ENCODE measurements around the gene CFAP77.

The CFAP77 gene

DNA sequence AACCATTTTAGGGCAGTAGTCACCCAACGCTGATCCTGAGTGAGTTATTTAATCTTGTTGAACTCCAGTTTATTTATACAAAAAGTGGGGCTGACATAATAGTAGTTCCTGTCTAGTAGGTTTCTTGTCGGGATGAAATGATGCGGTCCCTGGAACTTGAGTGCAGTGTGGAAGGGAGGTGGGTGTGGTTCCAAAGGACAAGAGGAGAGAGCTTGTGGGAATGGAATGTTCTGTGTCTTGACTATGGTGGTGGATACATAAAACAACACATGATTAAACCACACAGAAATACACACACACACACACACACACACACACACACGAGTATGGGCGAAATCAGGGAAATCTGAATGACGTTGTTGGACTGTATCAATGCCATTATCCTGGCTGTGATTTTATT lies 106.3 kb downstream of the CFAP77 start:
- no peak for DNase-seq (ENCODE audit: low read depth in 2 of 2)

DNA sequence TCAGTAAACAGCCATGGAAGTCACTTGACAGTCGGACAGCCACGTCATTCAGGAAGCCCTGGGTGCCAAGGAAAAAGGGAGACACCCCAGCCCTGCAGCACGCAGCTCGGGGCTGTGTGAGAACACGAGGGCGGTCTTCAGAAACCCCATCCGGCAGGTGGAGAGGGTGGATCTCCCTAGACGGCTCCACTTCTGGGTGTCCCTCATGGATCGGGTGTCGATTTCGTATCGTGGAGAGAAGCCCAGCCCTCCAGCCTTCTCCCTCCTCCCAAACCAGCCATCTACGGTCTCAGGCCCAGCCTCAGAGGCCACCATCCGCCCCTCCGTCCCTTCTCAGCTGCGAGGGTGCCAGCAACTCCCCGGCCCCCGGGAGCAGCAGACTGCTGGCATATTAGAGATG lies 106.9 kb downstream of the CFAP77 start:
- DNase-seq (ENCODE audit: low read depth in 2 of 2) = no peak

DNA sequence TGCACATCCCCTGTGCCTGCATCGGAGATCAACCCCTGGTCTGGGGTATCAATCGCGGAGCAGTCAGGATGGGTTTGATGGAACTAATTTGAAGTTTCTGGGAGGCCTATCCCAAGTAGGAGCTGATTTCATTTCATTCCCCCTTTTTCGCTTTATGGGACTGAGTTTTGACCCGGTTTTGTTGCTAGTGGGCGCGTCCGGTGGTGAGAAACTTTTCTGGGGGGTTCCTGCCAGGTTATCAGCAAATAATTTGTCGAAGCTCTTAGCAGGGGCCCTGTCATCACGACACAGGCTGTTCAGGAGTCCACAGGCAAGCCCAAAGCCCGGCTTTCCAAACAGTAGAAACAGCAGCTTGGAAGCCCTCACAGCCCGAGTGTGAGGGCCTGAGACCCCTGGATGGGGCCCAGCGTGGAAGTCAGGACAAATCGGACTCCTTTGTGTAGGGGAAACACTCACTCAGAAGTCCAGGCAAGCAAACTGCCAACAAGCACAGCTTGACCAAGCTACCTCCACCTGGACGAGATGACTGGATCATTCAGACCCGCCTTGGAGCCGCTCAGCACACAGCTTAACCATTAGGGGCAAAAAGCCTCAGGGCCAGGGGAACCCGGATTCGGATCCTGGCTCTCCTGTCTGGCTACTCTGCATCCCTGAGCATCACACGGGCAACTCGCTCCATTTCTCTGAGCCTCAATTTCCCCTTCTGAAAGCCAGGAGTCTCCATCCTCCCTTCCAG lies 108.0 kb downstream of the CFAP77 start:
- no peak for DNase-seq (ENCODE audit: low read depth in 2 of 2)

DNA sequence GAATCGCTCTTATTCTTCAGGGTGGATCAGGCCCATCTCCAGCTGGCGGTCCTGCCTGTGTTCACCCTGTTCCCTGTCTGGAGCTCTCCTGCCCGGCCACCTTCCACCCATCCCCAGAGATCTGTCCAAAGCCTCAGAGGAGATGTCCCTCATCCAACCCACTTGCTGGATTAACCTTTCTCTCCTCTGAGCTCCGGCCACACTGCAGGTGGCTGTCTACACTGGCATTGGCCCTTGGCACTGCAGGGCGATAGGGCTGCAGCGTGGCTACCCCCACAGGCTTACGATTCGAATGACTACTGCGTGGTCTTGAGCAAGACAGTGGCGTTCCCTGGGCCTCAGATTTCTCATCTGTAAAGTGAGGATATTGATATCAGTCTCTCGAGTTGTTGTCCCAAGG lies 108.6 kb downstream of the CFAP77 start:
- DNase-seq (ENCODE audit: low read depth in 2 of 2) = no peak

DNA sequence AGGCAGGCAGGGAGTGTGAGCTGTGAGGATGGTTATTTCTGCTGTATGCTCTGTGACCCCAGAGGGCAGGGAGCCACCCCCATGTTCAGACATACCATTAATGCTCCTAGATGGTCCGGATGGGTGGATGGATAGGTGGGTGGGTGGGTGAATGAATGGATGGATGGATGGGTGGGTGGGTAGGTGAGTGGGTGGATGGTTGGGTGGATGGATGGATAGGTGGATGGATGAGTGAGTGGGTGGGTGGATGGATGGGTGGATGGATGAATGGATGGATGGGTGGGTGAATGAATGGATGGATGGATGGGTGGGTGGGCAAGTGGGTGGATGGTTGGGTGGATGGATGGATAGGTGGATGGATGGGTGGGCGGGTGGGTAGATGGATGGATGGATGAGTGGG lies 109.0 kb downstream of the CFAP77 start:
- DNase-seq (ENCODE audit: low read depth in 2 of 2) = no peak

DNA sequence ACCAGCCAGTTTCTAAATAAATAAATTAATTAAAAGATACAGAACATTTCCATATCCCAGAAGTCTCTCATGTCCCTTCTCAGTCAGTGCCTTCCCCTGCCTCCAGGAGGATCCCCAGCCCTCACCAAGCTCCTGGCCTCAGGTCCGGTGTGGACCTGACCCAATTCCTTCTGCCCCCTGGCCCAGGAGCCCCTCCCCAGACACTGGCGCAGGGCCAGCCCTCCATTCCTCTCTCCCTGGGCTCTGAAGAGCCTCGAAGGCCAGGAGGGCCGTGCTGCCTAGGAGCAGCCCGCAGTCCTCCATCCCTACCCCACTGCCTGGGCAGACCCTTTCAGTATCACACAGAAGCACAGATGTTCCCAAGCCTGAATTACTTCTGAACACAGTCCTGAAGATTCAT lies 110.6 kb downstream of the CFAP77 start:
- DNase-seq (ENCODE audit: low read depth in 2 of 2) = no peak

DNA sequence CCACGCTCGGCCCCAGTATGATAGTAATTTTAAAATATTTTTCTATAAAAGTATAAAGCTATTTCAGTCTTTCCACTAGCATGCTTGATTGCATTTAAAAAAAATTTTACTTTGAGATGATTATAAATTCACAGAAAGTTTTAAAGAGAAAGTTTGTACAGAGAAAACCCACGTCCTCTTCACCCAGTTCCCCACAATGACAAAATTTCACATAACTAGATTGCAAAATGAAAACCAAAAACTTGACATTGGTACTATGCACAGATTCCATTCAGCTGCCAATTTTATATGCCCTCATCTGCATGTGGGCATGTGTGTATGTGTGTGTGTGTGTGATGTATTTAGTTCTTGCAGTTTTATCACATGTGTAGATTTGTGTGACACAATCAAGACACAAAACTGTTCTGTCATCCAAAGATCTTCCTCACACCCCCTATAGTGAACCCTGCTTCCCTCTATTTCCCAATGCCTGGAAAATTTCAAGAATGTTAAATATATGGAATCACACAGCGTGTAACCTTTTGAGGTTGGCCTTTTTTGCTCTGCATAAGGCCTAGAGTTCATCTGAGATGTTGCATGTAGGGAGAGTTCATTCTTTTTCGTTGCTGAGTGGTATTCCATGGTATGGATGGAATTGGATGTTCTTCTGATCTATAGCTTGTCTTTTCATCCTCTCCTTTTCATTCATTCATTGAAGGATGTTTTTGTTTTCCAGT lies 115.5 kb downstream of the CFAP77 start:
- no peak for DNase-seq (ENCODE audit: low read depth in 2 of 2)

DNA sequence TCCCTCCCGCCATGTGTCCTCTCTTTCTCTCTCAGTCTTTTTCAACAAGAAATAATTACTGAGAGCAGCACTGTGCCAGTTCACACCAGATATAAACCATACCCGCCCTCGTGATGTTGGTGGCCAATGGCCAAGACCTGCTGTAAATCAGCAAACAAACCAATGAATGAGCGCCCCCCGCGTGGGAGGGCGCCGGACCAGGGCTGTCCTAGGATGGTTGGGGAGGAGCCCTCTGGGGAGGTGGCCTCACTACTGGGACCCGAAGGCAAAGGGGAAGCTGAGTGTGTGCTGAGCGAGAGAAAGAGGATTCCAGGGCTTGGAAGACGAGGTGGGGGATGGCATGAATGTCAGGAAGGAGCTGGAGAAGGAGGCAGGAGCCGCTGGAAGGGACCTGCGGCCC lies 121.2 kb downstream of the CFAP77 start:
- DNase-seq (ENCODE audit: low read depth in 2 of 2) = no peak

DNA sequence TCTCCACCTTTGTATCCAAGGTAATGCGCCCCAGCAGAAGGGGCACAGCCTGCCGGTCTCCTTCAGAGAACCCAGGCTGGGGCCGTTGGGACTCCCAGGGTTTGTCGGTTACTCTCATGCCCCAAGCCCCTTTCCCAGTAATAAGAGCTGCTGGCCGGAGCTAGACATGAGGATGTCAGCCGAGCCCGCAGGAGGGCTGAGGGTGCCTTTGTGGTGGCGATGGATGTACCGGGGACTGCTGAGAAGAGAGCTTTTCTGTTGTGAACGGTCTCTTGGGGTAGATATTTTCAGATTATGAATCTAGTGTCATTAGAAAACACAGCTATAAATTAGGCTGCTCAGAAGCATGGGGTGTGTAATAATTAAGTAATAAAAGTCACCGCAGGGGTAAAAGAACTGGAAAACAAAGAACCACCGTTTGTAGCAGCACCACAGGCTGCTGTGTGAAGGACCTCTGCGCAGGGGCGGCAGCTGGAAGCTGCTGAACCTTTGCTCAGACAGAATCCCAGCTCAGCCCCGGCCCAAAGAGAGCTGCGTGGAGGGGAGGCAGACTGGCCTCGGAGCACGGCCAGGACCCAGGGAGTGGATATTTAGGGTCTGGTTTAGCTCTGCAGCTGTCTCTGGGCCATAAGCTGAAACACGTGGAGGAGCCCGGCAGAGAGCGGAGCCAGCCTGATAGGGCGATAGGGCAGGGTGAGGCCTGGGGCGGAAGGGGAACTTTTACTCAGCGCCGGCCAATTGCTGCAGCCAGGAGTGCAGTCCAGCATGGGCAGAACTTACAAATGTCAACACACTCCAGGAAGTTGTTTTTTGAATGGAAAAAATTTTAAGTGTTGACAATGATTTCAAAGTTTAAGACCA lies 121.9 kb downstream of the CFAP77 start:
- DNase-seq (ENCODE audit: low read depth in 2 of 2) = no peak

DNA sequence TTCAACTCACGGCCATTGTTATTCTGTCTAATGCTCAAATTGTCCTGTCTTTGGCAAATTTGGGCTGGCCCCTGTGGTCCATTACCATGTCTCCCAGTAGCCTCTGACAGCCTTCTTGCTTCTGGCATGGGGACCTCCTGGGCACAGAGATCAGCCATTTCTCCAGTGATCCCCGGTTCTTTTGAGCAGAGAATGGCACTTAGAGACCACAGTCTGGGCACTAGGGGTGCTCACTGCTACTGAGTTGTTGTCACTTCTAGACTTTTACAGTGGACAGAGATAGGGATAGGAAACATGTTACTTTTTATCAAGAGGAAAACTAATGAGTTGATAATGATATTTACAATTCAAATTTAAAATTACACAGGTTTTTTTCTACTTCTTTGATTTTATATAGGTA lies 124.8 kb downstream of the CFAP77 start:
- no peak for DNase-seq (ENCODE audit: low read depth in 2 of 2)

DNA sequence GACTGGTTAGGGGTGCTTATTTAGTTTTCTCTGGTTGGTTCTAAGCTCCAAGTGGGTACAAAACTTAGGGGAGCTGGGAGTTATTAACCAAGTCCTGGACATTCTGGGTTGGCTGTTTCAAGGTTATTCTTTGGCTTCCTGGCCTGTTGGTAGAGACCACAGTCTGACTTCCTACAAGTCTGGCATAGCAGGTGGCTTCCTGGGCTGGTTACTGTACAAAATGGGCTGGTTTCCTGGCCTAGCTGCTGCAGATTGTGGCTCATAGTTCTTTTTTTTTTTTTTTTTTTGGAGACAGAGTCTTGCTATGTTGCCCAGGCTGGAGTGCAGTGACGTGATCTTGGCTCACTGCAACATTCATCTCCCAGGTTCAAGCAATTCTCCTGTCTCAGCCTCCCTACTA lies 126.1 kb downstream of the CFAP77 start:
- no peak for DNase-seq (ENCODE audit: low read depth in 2 of 2)

DNA sequence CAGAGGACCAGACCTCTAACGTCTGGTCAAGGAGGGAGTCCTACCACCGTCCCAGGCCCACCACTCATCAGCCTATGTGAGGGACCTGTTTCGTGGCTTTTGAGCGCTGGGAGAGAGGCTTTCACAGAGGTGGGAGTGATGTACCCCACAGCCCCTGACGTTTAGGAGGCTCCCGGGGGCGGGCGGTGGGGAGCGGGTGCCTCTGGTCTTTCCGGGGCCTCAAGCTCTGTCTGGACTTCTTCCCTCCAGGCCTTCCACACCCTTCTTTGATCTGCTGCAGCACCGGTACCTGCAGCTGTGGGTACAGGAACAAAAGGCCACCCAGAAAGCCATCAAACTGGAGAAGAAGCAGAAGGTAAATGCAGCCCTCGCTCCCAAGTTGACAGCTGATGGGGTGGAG lies 127.3 kb downstream of the CFAP77 start:
- no peak for DNase-seq (ENCODE audit: low read depth in 2 of 2)

DNA sequence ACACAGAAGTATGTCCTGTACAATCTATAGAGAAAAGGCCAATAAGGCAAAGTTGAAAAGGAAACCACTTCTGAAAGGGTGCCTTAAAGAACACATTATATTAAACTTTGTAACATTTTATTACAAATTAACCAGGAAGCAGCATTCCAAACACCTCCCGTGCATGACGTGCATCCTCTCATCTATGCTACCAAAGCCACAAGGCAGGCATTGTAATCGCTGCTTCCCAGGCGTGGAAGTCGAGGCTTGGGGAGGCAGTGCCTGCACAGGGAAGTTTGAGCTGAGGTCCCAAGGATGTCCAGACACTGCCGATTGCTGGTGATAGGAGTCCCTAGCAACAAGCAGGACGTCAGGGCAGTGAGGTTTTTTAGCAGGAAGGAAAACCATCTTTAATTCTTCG lies 128.1 kb downstream of the CFAP77 start:
- no peak for DNase-seq (ENCODE audit: low read depth in 2 of 2)

DNA sequence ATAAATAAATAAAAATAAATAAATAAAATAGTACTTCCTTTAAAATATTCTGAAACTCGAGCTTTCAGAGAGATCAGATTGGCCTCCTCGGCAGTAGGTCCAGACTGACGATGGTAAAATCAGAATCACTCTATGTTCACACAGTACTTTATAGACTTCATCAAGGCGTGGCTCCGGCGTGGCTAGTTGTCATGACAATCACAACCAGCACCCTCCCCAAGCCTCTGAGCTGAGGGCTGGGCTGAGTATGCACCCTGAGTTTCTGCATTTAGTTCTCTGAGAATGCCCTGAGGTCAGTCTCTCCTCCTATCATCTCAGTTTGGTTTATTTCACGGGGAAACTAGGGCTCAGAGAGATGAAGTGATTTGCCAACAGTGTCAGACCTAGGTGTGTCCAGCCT lies 129.1 kb downstream of the CFAP77 start:
- no peak for DNase-seq (ENCODE audit: low read depth in 2 of 2)

DNA sequence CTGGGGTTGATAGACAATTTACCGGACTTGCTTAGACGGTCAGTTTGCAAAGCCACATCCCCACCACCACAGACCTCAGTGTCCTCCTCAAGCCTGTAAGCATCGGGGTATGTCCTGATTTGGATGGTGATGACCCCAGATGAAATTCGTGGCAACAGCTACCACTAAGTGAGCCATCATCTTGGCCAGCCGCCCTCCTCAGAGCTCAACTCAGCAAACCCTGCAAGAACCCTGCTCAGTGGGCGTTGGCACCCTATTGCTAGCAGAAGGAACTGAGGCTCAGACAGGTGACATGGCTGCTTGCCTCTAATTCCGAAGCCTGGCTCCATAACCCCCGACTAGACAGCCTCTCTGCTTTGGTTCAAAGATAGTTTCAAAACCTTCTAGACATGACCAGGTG lies 131.0 kb downstream of the CFAP77 start:
- no peak for DNase-seq (ENCODE audit: low read depth in 2 of 2)

DNA sequence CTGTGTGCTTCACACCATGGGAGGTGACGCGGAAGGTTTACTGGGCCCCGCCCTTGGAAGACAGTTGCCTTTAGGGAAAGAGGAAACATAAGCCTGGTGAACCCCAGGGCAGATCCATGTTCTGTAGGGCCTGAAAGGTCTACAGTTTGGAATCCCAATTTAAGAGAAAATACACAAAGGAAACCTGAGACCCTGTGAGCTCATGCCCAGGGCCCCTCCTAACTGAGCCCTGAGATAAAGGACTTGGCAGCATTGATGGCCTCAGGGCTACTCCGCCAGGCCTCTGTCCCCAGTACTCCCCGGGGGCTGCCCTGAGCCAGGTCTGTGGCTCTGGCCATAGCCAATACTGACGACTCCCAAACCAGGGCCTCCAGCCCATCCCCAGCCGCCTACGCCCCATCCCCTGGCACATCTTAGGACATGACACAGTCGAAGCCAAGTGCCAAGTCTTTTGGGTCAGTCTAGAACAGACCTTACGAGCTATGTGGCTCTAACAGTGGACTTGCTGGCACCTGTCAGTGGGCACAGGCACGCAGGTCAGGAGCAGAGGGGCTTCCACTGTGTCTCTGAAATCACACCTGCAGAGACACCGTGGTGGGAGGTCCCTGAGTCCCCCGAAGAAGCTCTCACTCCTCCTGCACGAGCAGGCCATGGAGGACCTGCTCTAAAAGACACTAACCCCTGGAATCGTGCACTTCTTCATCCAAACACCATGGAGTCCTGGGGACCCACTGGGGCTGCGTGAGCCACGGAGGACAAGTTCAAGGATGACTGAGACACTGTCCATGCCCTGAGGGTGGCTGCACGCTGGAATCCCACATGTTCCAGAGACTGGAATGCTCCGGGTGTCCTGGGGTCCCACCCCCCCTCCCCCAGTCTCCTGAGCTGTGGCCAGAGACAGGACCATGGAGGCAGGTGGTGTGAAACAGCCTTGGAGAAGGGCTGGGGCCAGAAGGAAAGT lies 132.1 kb downstream of the CFAP77 start:
- no peak for DNase-seq (ENCODE audit: low read depth in 2 of 2)

DNA sequence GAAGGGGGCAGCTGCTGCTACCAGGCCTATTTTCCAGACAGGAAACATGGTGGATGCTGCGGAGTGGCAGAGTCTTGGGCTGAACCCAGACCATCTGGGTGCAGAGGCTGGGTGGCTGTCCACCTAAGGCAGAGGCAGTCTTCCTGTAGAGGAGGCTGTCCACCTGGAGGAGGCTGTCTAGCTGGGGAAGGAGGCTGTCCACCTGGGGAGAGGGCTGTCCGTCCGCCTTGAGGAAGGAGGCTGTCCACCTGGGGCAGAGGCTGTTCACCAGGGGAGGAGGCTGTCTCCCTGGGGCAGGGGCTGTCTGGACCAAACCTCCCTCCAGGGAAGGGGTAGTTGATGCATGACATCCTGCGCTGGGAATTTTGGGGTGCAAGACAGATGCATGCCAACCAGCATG lies 133.2 kb downstream of the CFAP77 start:
- no peak for DNase-seq (ENCODE audit: low read depth in 2 of 2)

DNA sequence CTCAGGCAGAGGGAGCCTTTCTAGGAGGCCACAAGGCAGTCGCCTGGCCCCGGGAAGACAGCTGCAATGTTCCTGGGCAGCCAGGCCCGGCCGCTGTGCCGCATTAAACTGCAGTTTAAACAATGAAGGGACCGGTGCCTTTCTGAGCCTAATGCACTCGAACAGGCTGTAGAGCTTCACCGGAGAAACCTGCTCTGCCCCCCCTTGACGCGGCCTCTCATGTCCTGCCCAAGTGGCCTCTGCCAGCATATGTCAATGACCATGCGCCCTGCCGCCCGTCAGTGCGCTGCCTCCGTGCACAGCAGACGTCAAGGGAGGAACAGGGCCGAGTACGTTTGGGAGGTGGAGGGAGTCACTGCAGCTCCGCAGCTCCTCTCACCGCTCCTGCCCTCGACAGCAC lies 133.9 kb downstream of the CFAP77 start:
- DNase-seq (ENCODE audit: low read depth in 2 of 2) = no peak

DNA sequence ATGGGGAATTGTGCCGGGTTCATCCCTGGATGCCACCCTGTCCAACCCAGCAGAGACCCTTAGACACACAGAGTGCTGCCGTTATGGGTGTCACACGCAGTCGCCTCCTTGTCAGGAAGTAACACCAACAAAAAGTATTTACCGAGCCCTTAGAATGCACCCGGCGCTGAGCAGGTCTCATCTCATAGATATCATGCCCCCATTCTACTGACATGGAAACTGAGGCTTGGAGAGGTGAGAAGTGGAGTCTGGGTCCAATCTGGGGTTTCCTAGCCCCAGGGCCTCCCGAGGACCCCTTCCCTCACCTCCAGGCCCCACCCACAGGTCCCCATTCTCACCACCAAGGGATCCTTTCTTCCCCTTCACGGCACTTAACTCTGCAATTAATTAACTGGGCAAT lies 135.6 kb downstream of the CFAP77 start:
- DNase-seq (ENCODE audit: low read depth in 2 of 2) = no peak

DNA sequence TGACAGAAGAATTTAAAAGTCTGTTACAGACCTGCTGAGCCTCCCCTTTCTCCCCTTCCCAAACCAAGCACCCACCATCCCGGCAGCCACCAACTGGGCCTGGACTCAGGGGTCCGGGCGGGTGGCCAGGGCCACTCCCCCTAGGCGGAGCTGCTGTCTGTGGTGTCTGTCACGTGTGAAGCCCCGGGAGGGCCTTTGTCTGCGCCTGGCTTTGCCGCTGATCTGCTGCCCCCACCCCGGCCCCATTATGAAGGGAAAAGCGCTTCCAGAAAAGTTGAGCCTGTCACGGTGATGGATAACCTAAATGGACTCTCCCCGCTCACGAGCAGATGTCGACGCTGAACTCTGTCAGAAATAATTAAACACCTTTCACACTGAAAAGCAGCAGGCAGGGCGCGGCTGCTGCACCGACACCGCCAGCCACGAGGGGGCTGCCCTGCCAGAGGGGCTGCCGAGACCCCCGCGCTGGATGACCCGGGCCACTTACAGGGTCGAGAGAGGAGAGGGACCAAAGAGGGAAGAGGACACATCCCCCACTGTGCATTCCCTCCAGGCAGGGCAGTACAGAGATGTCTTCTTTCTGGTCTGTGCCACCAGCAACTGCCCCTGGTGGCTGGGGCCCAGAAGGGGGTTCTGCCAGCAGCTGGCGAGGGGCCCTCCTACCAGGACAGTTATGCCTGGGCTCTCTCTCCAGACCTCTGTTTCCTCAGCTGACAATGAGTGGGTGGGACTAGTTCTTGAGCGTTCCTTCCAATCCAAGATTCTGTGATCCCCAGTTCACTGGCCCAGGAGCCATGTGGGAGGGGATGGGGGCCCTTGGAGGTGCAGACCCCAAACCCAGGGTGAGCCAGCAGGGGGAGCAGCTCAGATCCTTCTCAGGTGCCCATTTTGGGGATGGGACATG lies 136.4 kb downstream of the CFAP77 start:
- DNase-seq (ENCODE audit: low read depth in 2 of 2) = no peak

DNA sequence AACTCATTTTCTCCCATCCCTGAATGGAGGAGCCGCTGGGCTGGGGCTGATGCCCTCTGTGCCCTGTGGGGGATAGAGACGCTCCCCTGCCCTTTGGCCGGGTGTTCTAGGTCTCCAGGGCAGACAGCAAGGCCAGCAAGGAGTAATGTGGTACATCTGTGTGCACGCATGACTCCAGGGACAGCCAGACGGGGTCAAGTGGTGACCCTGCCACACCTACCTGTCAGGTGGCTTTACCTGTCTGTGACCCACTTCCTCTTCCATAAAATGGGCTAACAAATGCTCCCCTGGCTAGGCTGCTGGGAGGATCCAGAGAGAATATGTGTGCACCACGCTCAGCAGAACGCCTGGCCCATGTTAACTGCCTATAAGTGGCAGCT lies 137.0 kb downstream of the CFAP77 start:
- DNase-seq (ENCODE audit: low read depth in 2 of 2) = no peak

All from stimulated activated CD4-positive, alpha-beta T cell treated with anti-CD3 and anti-CD28 coated beads, Interleukin-12 subunit alpha, Interleukin-12 subunit beta, amount 100 ng/mL, for 24 hours (primary cell).